Hematopoietic multipotent progenitor cell treated with erythropoietin and hydrocortisone succinate and interleukin-3 and kit ligand, for 17 days (in vitro differentiated cells): ENCODE data around the gene SDHA.
"Not testable (repeated sequence)": the region's sequence is repeated elsewhere in the genome, so short reads cannot be mapped to it uniquely, and the experiment has no call there.

Experiments used
- DNase-seq: peaks from one replicate; pipeline ENCODE4 v3.0.0-alpha.2; 2015; ENCODE audit warnings: low spot score

The SDHA gene

DNA sequence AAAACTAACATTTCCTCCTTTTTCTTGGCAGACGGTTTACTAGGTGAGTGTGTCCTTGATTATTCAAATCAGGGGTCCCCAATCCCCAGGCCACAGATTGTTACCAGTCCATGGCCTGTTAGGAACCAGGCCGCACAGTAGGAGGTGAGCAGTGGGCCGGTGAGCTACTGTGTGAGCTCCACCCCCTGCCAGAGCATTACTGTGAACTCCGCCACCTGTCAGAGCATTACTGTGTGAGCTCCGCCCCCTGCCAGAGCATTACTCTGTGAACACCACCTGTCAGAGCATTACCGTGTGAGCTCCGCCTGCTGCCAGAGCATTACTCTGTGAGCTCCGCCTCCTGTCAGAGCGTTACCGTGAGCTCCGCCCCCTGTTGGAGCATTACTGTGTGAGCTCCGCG is 39.0 kb downstream of the SDHA start:
- no peak for DNase-seq

DNA sequence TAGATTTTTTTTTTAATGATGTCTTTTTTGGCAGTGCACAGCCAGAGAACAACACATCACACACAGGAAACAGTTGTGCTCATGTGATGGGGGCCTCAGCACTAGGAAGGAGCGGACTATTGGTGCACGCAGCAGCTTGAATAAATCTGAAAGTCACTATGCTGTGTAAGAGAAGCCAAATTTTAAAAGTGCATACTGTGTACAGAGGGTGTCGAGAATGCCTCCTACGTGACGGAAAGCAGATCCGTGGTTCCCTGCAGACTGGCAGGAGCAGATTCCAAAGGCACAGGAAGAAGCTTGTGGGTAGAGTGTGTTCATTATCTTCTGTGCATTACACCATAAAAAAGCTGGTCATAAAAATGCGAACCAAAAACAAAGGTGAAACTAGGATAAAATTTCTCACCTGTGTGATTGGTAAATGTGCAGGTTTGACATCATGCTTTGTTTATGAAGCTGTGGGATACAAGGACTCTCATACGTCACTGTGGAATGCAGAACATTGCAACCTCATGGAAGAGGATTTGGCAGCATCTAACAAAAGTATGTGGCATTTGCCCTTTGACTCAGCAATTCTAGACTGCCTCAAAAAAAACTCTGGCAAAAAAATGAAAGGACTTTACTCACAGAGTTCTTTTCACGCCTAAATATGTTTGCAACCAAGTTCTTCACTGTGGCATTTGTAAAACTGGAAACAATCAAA is 45.3 kb downstream of the SDHA start:
- not testable (repeated sequence) for DNase-seq

DNA sequence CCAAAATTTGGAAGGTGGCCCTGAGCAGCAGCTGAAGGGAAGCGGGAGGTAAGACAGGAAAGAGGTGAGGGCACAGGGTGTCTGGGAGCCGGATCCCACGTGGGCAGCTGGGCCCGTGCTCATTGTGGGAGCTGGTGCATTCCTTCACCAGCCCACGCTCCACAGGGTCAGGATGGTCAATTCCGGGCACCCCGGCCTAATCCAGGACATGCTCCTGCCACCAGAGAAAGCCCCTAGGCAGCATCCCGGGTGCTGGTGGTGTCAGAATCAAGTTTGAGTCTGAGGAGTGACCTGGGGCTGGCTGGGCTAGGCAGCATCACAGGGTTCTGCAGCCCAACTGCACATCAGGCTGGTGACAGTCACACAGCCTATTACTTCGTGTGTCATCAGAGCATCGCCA is 46.2 kb downstream of the SDHA start:
- DNase-seq = no peak

DNA sequence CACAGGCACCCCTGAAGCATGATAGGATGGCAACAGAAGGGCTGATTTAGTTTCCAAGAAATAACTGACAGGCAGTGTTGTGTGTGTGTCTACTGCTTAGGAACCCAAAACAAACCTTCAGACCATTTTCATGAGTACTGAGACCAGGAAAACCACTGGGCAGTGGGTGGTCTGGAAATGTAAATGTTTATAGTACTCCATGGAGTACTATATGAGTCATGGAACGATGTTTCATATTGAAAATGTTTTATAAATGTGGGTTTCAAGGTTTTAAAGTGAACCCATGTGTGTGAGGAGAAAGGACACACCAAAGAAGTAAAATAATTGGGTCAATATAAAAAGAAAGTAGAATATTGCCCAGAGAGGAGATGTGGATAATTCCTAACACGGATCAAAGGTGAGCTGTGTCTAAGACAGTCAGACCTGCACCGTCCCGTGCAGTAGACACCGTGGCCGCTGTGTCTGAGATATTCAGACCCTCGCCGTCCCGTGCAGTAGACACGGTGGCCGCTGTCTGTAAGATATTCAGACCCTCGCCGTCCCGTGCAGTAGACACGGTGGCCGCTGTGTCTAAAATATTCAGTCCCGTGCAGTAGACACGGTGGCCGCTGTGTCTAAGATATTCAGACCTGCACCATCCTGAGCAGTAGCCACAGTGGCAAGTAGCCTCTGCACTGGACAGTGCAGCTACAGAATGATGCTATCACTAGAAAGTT is 48.3 kb downstream of the SDHA start:
- DNase-seq = not testable (repeated sequence)

DNA sequence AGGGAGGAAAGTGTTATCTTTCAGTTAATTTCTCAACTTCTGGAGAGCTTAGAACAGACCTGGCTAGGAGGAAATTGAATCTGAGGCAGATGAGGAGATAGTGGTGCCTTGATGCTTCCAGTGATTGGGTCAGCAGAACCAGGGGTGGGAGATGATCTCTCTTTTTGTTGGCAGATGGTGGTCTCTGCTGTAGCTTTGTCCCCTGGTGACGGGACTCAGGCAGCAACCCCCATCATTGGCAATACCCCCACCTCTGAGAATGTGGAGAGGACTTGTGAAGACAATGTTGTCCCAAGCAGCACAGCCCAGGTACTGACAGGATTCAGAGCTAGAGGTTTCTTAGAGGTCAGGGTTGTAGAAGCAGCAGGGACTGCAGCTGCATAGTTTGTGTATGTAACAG is 49.6 kb downstream of the SDHA start:
- no peak for DNase-seq

DNA sequence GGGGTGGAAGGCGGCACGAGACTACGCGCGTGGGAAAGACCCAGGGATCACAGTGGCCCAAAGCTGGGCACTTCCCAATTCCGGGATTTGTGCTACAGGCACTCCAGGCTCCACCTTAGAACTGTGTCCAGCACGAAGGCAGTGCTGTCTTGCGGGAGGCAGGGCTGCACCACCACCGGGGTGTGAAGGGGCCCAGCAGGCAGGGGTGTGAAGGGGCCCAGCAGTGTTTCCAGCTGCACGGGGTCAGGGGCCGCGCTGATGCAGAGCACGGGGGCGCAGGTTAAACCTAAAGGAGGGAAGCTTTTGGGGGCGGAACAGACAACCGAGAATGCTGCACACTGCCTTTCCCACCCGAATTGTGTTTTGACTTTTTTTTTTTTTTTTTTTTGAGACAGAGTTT is 52.2 kb downstream of the SDHA start:
- no peak for DNase-seq

DNA sequence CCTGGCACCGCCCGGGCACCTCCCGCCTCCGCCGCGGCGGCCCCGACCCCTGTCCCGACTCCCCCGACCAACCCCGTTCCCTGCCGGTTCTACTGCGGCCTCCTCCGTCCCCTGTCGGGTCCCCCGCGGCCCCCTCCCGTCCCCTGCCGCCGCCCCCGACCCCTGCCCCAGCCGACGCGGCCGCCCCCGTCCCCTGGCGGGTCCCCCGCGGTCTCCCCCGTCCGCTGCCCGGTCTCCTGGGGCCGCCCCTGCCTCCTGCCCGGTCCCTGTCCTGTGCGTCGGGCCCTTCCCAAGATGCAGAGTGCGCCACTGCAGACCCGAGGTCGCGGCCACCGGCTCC is 53.7 kb downstream of the SDHA start:
- not testable (repeated sequence) for DNase-seq

DNA sequence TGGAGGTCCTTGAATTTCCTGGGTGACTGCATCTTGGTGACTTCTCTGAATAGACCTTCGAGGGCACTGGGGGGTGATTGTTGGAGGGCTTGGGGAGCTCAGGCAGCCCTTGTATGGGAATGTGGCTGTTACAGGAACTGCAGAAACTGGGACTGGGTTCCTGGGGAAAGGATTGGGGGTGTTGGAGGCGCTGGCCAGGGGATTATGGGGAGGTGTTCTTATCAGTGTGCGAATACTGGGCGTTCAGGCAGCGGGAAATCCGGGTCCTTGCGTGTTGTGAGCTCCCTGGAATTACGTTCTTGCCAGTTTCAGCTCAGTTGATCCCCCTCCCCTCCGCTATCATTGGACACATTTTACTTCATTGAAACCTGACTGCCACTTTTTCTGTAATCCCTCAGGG is 55.0 kb downstream of the SDHA start:
- DNase-seq = not testable (repeated sequence)

DNA sequence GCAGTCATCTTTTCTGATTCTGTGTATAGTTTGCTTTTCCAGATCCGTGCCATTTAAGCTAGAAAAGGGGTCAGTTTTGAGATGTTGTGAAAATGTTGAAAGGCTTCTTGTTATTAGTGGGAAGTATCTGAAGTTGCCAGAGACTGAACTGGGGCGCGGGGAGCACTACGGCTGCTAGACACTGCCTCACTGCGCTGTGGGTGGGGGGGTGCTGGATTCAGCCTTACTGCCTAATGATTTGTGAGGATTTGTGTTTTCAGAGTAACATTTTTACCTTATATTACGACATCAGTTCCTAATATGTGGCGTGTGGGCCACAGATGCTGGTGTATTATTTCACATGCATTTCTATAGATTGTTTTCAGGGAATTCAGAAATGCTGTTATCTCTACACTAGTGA is 55.4 kb downstream of the SDHA start:
- not testable (repeated sequence) for DNase-seq

DNA sequence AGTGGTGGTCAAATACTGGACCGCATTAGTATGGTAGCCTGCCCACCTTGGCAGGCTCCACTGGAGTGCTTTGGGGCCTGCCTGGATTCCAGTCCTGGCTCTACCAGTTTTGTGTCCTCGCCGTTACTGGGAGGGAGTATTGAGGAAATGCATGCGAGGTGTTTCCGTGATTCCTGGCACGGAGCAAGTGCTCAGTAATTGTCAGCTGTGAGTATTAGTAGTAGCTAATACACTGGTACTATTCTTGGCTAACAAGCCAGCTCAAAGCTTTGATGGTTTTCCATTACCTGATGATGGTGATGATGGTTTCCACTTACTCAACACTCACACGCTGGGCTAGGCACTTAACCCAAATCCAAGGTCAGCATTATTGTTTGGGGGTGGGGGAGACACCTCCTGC is 56.2 kb downstream of the SDHA start:
- not testable (repeated sequence) for DNase-seq

DNA sequence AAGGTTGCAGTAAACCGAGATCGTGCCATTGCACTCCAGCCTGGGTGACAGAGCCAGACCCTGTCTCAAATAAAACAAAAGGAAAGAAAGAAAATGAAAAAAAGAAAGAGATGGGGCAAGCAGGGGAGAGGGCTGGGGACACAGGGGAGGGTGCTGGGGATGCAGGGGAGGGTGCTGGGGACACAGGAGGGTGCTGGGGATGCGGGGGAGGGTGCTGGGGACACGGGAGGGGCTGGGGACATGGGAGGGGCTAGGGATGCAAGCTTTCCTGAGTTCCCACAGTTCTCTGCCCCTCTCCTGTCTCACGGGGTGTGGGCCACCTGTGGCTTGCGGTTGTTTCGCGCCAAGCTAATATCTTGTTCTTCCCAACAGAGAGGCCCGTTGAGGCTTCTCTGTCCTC is 60.5 kb downstream of the SDHA start:
- DNase-seq = no peak

DNA sequence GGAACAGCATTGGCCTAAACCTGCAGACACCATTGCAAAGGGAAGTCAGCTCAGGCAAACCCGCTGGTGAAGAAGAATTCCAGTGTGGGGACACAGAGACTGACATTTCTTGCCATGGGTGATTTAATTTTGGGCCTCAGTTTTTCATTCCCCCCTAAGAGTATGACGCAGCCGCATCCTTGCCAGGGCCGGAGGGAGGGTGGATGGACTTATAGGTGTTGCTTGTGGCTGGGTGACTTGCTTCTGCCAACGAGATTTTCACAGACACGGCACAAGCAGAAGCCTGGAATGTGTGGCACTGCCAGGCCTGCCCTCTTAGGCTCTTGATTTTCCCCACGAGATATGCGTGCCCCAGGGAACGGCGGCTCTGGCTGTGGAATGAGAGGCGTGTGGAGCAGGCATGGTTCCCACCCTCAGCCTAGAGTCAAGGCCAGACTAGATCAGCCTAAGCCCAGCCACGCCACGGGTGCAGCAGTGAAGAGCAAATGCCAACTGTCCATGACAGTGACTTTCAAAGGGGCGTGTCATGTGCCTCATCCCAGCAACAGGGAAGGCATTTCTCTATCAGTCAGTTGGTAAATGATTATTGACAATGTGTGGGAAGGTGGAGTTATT is 61.0 kb downstream of the SDHA start:
- DNase-seq = not testable (repeated sequence)

DNA sequence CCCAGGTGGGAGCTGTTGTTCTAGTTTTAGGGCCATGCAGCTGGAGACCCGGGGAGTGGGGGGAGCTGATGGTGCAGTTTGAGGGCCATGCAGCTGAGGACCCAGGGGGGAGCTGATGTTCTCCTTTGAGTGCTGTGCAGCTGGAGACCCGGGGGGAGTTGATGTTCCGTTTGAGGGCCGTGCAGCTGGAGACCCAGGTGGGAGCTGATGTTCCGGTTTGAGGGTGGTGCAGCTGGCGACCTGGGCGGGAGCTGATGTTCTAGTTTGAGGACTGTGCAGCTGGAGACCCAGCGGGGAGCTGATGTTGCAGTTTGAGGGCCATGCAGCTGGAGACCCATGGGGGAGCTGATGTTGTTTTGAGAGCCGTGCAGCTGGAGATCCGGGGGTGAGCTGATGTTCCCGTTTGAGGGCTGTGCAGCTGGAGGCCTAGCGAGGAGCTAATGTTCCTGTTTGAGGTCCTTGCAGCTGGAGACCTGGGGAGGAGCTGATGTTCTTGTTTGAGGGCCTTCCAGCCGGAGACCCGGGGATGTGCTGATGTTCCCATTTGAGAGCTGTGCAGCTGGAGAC is 68.0 kb downstream of the SDHA start:
- DNase-seq = no peak

DNA sequence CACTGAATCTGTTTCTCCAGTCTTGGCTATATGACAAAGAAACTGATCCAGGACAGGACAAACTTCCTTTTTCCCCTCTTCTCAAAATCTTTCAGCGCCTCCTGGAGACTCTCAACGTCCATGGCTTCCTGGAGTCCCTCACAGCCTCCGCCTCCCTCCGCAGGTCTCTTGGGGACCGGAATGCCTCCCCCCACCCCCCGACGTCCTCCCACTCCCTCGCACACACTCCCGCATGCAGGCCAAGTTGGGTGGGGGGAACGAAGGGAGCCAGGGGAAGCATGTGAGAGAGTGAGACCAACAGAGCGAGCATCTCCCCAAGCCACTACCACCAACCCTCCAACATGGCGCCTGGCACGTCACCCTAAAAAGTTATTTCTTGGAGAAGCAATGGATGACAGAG is 72.1 kb downstream of the SDHA start:
- DNase-seq = not testable (repeated sequence)

DNA sequence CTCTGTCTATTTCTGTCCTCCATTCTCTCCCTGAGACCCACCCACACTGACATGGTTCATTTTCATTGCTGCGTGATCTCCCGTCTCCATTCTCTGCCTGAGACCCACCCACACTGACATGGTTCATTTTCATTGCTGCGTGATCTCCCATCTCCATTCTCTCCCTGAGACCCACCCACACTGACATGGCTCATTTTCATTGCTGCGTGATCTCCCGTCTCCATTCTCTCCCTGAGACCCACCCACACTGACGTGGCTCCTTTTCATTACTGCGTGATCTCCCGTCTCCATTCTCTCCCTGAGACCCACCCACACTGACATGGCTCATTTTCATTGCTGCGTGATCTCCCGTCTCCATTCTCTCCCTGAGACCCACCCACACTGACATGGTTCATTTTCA is 73.2 kb downstream of the SDHA start:
- not testable (repeated sequence) for DNase-seq

DNA sequence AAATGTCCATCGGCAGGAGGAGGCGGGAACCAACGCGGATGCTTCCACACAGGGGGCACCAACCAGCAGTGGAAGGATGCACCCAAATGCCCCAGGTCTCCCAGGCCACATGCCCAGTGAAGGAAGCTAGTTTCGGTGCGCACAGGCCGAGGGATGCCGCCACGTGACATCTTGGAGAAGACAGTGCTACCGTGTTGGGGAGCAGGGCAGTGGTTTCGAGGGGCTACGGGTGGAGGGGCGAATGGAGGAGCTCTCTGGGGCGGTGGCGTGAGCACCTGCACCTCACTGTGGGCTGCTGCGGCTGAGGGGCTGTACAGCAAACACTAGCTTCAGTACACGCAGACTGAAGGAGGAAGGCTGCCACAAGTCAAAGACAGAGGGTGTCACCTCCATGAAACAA is 76.7 kb downstream of the SDHA start:
- DNase-seq = not testable (repeated sequence)

DNA sequence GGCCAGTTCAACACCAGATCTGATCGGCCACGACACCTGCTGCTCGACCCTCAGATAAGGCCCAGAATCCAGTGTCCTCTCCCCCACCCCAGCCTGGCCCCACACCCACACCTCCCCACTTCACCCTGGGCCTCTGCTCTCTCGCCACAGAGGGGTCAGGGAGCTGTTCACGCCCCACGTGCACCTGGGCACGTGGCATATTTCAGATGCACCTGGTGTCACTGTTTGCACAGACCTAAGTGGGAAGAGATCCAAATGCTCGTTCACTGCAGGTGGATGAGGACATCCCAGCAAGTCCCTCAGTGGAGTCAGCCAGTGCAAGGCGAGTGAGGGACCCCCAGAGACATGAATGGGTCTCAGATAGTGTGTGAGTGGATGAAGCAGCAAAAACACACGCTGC is 78.1 kb downstream of the SDHA start:
- DNase-seq = not testable (repeated sequence)

DNA sequence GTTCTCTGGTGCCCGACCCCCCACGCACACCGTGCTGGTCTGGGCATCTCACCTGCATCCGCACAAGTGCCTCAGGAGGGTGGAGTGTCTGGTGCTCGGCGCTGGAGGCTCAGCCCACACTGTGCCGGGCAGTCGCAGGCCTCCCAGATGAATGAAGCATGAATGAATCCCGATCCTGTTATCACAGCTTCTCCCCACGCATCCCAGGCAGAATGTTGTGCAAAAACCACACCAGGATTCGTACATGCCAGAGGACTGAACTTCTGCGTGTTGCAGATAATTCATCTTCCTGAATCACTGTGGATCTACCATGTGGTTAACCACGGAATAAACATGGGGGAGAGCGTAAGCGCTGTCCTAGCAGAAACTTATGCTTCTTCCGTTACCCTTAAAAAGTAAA is 78.8 kb downstream of the SDHA start:
- DNase-seq = not testable (repeated sequence)

DNA sequence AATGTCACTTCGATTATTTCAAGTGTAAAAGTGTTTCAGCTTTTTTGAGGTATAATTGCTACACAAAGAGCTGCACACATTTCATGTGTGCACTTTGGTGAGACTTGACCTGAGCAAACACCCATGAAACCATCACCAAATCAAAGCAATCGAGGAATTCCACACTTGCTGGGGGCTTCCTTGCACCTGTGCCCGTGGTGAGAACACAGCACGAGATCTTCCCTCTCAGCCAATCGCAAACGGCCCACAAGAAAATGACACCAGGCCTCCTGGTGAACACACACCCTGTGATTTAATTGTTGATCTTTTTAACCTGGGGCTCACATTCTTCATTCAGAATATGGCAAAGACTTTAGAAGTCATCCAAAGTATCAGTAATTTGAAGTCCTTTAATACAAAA is 79.3 kb downstream of the SDHA start:
- not testable (repeated sequence) for DNase-seq

DNA sequence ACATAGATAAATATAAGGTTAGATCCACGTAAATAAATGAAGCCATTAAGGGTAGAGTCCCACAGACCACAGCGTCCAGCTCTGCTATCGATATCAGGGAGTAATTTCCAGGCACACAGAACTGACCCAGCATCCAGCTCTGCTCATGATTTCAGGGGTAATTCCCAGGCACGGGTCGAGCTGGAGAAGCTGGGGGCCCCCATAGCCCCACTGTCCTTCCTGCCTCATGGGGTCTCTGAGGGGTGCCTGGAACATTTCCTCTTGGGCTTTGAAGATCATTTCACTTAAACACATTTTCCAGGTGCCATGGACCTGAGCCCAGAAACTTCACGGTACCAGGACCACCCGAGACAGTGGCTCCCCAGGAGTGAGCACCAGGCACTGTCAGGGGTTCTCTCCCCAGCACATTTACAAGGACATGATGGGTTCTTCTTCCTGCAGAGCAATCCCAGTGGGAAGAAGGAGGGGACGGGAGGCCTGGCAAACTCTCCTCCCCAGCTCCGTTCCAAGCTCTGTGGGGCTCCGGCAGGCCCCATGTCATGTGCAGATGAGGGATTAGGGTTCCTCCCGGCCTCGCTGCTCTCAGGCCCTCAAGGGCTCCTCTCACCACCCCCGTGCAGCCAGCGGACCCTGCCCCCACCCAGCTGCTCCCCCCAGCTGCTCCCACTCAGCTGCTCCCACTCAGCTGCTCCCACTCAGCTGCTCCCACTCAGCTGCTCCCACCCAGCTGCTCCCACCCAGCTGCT is 80.0 kb downstream of the SDHA start:
- not testable (repeated sequence) for DNase-seq

DNA sequence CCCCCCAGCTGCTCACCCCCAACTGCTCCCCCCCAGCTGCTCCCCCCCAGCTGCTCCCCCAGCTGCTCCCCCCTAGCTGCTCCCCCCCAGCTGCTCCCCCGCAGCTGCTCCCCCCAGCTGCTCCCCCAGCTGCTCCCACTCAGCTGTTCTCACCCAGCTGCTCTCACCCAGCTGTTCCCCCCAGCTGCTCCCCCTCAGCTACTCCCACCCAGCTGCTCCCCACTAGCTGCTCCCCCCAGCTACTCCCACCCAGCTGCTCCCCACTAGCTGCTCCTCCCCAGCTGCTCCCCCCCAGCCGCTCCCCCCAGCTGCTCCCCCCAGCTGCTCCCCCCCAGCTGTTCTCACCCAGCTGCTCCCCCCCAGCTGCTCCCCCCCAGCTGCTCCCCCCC is 80.6 kb downstream of the SDHA start:
- DNase-seq = no peak

DNA sequence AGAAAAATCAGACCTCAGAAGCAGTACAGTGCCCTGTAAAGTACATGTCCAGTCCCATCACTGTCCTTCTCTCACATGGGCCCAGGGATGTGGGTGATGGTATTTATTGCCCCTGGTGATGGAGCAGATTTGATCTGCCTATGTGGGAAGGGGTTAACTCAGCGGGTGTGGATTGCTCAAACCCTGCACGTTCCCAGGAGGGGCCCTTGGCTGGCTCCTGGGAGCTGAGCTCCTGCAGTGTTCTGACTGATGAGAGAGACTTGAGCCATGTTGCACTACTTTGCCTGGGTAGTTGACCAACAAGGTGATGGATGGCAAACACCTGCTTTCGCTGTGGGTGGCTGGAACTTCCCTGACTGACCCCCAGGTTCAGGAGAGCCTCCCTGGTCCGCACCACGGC is 81.8 kb downstream of the SDHA start:
- not testable (repeated sequence) for DNase-seq
